Esophagus squamous epithelium (tissue), 4 donors: Measurements from ENCODE around the gene TLN1.

Source experiments
- POLR2A ChIP-seq, 4 donors: fragments of 450-650 bp; IDR thresholded peaks; one replicate each; pipeline ENCODE4 v1.6.1; 2017; ENCODE audit warnings: antibody characterized with exemption in 4 of 4, mild to moderate bottlenecking in 4 of 4, moderate library complexity in 3 of 4
- TF ChIP-seq, protein P1 (sequence below), 6 experiments: fragments of 450-650 bp in 4 of 6; fragments of 200-600 bp in 2 of 6; sonication (generic) in 2 of 6; IDR thresholded peaks; one replicate each; pipeline ENCODE4 v1.5.1; 2016 to 2019; ENCODE audit warnings: antibody characterized with exemption in 6 of 6, mild to moderate bottlenecking in 4 of 6, moderate library complexity in 4 of 6

DNA sequence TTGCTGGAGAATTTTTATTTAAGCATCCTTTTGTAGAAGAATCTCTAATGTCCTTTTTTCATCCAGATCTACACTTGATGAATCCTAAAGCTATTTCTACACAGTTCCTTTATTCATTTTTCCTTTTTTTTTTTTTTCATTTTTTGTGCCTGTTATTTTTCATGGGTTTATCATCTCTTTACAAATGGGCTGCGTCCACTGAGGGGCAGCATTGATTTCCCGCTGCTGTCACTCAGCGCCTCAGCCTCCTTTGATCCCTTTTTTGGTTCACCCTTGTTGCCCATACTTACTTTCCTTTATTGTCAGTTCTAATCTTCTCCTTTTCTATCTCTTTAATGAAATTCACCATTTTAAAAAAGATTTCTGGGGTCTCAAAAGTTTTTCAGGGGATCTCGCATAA, 27.8 kb upstream of the TLN1 start:
- TF ChIP-seq, protein P1, sequence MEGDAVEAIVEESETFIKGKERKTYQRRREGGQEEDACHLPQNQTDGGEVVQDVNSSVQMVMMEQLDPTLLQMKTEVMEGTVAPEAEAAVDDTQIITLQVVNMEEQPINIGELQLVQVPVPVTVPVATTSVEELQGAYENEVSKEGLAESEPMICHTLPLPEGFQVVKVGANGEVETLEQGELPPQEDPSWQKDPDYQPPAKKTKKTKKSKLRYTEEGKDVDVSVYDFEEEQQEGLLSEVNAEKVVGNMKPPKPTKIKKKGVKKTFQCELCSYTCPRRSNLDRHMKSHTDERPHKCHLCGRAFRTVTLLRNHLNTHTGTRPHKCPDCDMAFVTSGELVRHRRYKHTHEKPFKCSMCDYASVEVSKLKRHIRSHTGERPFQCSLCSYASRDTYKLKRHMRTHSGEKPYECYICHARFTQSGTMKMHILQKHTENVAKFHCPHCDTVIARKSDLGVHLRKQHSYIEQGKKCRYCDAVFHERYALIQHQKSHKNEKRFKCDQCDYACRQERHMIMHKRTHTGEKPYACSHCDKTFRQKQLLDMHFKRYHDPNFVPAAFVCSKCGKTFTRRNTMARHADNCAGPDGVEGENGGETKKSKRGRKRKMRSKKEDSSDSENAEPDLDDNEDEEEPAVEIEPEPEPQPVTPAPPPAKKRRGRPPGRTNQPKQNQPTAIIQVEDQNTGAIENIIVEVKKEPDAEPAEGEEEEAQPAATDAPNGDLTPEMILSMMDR (IDR thresholded peaks at IDR 0.05), result no peak
- no peak for TF ChIP-seq POLR2A (IDR thresholded peaks at IDR 0.05)
